HUES6 (cell line): Measurements from ENCODE around the gene CTBP1.

Experiments
- H3K27ac ChIP-seq: 2 replicates; pipeline ENCODE4 v1.7.0; 2013; ENCODE audit warnings: low read depth, mild to moderate bottlenecking, low read length, inconsistent platforms
- H3K27me3 ChIP-seq: 2 replicates; pipeline ENCODE4 v1.6.1; 2013; ENCODE audit warnings: low read length; ENCODE audit not compliant: control insufficient read depth, insufficient read depth
- H3K36me3 ChIP-seq: 2 replicates; pipeline ENCODE4 v1.6.1; 2013; ENCODE audit warnings: low read length; ENCODE audit not compliant: control insufficient read depth, insufficient read depth
- H3K4me1 ChIP-seq: 2 replicates; pipeline ENCODE4 v1.6.1; 2013; ENCODE audit warnings: low read length; ENCODE audit not compliant: control insufficient read depth, insufficient read depth
- H3K4me3 ChIP-seq: 2 replicates; pipeline ENCODE4 v1.5.1; 2013; ENCODE audit warnings: low read depth, low read length
- H3K9ac ChIP-seq: one replicate; pipeline ENCODE4 v1.6.1; 2013; ENCODE audit warnings: mild to moderate bottlenecking, low read length
- H3K9me3 ChIP-seq: 2 replicates; pipeline ENCODE4 v1.6.1; 2013; ENCODE audit warnings: low read depth, low read length; ENCODE audit not compliant: control insufficient read depth, insufficient read depth

Gene CTBP1

DNA sequence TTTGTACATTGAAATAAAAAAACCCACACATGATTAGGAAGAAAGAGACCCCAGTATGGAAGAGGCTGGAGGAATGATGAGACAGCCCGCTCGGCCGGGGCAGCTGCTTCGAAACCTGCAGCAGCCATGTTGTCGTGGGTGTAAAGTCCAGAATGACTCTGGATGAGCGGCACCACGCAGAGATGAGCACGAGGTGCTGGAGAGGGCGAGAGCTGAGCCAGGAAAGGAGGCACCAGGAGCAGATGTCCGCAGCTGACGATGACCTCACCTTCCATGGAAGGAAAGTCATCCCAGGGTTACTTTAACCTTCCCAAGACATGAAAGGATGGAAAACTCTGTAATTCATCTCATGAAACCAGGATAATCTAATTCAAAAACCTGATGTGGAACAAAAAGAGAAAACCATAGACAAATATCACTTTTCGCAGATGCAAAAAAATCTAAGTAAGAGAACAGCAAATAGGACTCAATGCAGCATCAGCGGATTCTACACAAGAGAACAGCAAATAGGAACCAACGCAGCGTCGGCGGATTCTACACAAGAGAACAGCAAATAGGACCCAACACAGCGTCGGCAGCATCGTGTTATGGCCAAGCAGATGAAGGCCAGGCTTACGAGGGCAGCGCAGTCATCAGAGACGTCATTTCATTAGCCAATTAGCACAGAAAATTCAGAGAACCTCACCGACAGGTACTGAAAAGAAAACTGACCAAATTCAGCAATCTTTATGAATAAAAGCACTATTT, 50.7 kb downstream of the CTBP1 start:
- Histone ChIP-seq H3K36me3 (no peaks in the 10 kb centered on the region), H3K9me3 (no peaks in the 10 kb centered on the region), H3K4me3 (no peak overlapping the region), H3K27ac (no peak overlapping the region), H3K4me1 (peaks cover 4% of the 10 kb centered on the region; the same call in 1 of the 2 replicates), H3K27me3 (no peaks in the 10 kb centered on the region; the same call in 1 of the 2 replicates), H3K9ac (no peak overlapping the region)

DNA sequence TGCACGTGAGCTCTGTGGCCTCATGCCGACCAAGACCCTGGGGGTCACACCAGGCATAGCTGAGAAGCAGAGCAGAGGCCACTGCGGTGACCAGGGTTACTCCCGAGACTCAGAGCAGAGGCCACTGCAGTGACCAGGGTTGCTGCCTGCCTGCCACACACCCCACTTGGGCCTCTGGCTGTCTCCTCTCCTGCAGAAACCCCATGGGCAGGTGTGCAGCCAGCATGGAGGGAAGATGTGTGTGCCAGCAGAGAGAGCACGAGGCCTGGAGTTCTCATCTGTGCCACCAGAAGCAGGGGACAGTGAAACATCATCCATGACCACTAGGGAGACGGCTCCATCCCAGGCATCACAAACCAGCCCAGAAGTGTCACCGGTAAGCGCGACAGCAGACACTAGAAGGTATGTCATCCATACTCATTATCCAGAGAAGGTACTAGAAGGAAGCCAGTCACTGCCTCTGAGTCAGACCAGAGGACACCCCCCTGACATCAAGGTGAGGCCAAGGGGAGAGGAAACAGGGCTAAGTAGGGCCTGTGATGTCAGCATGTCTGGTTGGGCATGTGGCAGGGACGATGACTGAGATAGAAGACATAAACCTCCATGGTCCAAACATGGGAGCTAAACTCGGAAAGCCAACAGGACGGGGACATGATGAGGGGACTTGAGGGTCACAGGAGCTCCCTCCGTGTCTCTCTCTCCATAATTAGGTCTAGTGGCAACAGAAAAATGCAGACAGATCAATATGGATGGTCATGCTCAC, 52.3 kb downstream of the CTBP1 start:
- Histone ChIP-seq H3K4me3 (no peak overlapping the region), H3K9me3 (no peaks in the 10 kb centered on the region), H3K36me3 (no peaks in the 10 kb centered on the region), H3K27ac (no peak overlapping the region), H3K4me1 (peaks cover 4% of the 10 kb centered on the region; the same call in 1 of the 2 replicates), H3K27me3 (no peaks in the 10 kb centered on the region; the same call in 1 of the 2 replicates), H3K9ac (no peak overlapping the region)

DNA sequence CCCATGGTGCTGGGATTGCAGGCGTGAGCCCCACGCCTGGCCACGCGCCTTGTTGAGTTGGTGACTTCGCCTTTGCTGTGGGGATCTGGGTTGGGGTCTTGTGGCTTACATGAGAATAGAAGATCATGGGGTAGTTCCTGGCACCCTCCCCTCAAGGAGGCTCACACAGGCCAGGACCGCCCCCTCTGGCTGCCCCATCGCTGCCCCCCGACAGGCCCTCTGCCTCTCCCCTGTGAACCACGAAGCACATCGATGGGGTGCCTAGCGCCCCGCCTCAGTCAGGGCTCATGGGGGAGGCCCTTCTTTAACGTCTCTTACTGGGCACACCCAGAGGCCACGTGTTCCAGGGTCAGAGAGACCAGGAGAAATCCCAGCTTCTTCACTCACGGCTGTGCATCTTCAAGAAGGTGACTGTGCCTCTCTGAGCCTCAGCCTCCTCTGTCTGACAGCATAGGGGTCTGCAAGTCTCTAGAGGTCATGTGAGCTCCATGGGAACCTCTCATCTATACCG, 53.0 kb downstream of the CTBP1 start:
- H3K4me1 ChIP-seq: peaks cover 4% of the 10 kb centered on the region; the same call in 1 of the 2 replicates
- H3K36me3 ChIP-seq: no peaks in the 10 kb centered on the region

DNA sequence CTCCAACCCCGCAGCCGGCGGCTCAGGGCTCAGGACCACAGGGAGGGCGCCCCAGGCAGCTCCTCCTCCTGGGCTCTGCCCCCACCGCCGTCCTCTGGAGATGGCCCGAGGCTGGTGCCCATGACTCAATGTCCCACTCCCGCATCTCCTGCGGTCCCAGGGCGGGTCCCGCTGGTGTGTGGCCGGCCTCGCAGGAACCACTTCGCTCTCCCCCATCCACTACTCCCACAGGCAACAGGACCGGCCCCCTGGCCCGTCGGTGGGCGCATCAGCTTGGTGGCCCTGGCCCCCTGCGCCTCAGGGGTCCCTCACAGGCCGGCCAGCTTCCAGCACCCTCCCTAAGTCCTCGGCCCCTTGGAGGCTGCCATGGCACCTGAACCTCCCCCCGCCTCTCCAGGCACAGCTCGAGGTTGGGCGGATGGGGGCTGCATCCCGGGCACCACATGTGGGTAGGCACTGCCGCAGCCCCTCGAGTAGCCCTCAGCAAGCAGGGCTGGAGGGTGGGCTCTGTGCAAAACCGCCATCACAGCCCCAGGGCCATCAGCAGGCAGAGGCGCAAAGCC, 53.7 kb downstream of the CTBP1 start:
- Histone ChIP-seq H3K9ac (no peak overlapping the region), H3K4me1 (no peaks in the 10 kb centered on the region), H3K27ac (no peak overlapping the region)

More for the DNA sequence above, 53.0 kb downstream of the CTBP1 start:
- Histone ChIP-seq H3K9me3 (no peaks in the 10 kb centered on the region), H3K27ac (no peak overlapping the region), H3K4me3 (no peak overlapping the region), H3K27me3 (no peaks in the 10 kb centered on the region; the same call in 1 of the 2 replicates), H3K9ac (no peak overlapping the region)

DNA sequence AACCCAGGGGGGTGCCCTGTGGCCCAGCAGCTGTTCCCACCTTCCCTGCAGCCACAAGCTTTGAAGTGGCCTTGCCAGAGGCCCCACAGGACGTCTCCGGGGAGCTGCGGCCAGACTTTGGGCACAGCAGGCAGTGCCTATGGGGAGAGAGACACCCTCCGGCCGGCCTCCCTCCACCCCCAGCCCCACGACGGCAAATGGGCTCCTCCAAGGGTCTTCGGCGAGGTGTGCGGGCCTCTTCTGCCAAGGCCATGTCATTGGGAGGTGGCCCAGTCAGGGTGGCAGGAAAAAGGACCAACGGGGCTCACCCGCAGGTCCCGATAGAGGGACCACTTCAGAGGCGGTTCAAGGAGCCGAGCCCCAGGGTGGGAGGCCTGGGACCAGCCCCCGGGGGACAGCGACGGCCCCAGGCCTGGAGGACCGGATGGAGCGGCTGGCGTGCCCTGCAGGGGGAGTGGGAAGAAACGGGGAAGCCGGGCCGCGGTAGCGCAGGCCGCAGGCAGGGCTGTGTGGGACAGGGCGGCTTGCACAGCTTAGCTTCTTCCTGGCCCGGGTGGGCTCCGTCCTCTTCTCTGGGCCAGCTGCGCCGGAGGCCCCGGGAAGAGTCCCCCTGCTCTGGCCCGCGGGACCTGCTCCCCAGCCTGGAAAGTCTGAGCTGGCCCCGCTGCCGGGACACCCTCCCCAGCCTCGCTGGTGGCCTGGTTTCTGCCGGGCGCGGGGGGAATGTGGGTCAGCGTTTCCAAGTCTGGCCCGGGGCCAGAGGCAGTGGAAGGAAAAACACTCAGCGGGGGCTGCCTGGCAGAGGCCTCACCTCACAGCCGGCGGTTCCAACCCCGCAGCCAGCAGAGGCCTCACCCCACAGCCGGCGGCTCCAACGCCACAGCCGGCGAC, 54.7 kb downstream of the CTBP1 start:
- Histone ChIP-seq H3K27me3 (no peaks in the 10 kb centered on the region; the same call in 1 of the 2 replicates), H3K27ac (no peak overlapping the region), H3K9ac (no peak overlapping the region), H3K36me3 (no peaks in the 10 kb centered on the region), H3K4me1 (no peaks in the 10 kb centered on the region), H3K4me3 (no peak overlapping the region), H3K9me3 (no peaks in the 10 kb centered on the region)

More for the DNA sequence above, 53.7 kb downstream of the CTBP1 start:
- Histone ChIP-seq H3K9me3 (no peaks in the 10 kb centered on the region), H3K4me3 (no peak overlapping the region), H3K36me3 (no peaks in the 10 kb centered on the region), H3K27me3 (no peaks in the 10 kb centered on the region; the same call in 1 of the 2 replicates)

DNA sequence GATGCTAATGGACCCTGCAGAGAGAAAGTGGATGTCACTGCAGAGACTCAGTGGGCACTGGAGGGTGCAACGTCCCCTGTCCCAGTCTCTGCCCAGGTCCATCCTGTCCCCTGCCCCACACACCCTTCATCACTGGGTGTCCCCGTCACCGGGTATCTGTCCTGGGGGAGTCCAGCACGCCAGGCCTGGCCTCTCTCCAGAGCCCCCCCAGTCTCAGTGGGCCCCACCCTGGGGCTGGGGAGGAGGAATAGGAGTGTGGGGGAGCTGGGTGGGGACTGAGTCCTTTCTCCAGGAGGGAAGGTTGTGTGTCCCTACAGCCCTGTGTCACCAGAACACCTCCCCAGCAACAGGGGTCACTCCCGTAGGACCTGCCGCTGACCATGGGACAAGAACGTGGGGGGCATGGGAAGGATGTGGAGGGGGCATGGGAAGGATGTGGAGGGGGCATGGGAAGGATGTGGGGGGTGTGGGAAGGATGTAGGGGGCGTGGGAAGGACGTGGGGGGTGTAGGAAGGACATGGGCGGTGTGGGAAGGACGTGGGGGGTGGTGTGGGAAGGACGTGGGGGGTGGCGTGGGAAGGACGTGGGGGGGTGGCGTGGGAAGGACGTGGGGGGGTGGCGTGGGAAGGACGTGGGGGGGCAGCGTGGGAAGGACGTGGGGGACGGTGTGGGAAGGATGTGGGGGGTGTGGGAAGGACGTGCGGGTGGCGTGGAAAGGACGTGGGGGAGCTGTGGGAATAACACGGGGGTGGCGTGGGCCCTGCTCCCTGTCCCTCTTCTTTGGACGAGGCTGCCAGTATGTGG, 55.5 kb downstream of the CTBP1 start:
- Histone ChIP-seq H3K9ac (no peak overlapping the region), H3K4me1 (no peaks in the 10 kb centered on the region), H3K4me3 (no peak overlapping the region), H3K36me3 (no peaks in the 10 kb centered on the region), H3K9me3 (no peaks in the 10 kb centered on the region), H3K27me3 (no peaks in the 10 kb centered on the region; the same call in 1 of the 2 replicates), H3K27ac (no peak overlapping the region)

DNA sequence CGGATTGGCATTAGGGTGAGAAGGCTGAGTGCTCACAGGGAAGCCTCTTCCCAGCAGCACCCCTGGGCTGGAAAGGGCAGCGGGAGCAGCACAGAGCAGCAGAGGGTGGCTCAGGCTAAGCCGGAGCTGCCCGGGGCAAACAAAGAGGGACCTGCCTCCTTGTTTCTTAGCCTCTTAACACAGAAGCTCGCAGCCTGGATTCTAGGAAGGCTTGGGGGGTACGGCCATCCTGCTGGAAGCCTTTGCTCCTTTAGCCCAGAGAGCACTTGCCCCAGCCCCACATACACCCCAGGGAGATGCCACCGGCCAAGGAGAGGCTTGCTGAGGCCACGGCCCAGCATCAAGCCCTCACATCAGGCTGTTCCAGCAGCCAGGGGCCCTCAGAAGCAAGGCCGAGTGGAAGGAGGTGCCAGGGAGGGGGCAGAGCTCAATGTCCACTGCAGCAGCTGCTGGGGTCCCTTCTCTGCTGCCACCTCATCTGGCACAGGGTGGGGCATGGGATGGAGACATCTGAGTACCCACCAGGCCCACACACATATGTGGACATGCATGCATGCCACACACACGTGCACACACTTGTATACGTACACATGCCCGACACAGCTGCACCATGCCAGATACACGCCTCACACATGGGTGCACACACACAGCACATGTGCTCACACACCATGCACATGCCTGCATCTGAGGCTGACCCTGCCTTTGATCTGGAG, 56.3 kb downstream of the CTBP1 start:
- Histone ChIP-seq H3K36me3 (no peaks in the 10 kb centered on the region), H3K4me1 (no peaks in the 10 kb centered on the region), H3K27me3 (no peaks in the 10 kb centered on the region; the same call in 1 of the 2 replicates), H3K9me3 (no peaks in the 10 kb centered on the region), H3K4me3 (no peak overlapping the region), H3K9ac (no peak overlapping the region), H3K27ac (no peak overlapping the region)

DNA sequence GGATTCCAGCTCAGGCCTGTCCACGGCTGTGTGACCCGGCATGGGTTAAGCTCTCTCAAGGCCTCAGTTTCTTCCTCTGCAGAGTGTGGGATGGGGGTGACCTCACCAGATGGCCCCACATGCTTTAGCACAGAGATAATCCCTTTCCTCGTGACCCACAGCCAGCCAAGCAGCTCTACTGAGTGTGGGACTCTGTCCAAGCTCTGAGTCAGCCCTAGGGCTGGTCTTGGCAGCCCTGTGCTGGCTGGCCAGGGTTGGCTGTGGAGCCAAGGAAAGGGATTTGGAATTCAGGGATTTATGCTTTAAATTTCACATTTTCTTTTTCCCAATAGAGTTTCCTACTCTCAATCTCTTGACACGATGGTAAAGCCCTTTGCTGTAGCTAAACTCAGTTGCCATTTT, 56.8 kb downstream of the CTBP1 start:
- no peaks in the 10 kb centered on the region for H3K36me3 ChIP-seq
- H3K27me3 ChIP-seq: no peaks in the 10 kb centered on the region; the same call in 1 of the 2 replicates
- H3K4me1 ChIP-seq: no peaks in the 10 kb centered on the region
- H3K9ac ChIP-seq: no peak overlapping the region
- no peaks in the 10 kb centered on the region for H3K9me3 ChIP-seq
- no peak overlapping the region for H3K27ac ChIP-seq
- H3K4me3 ChIP-seq: no peak overlapping the region

DNA sequence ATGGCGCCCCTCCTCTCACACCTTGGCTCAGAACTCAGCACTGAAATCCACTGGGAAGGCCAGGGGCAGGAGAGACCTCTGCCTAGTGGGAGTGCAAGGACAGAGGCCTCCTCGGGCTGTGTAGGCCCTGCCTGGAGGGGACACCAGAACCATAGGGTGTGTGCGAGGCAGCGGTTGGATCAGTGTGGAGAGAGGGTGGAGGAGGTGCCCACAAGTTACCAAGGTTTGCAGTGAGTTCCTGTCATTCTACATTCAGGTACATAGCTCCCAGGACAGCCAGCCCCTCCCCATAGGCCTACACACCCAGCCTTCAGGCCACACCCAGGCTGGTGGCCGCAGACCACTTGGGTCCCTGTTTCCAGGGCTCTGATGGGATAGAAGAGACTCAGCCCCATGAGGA, 57.3 kb downstream of the CTBP1 start:
- H3K27ac ChIP-seq: no peak overlapping the region

More for the DNA sequence above, 57.3 kb downstream of the CTBP1 start:
- Histone ChIP-seq H3K9ac (no peak overlapping the region), H3K36me3 (no peaks in the 10 kb centered on the region), H3K9me3 (no peaks in the 10 kb centered on the region), H3K4me1 (no peaks in the 10 kb centered on the region), H3K27me3 (no peaks in the 10 kb centered on the region; the same call in 1 of the 2 replicates), H3K4me3 (no peak overlapping the region)
